GM13977 (cell line): ENCODE data around the gene MMP21.

ENCODE experiments used
- DNase-seq: peaks from one replicate; pipeline ENCODE4 v3.0.0; 2012; ENCODE audit warnings: low spot score
- CTCF ChIP-seq: IDR thresholded peaks from 2 replicates; pipeline ENCODE4 v1.5.1; 2012; ENCODE audit warnings: mild to moderate bottlenecking, control low read depth; ENCODE audit not compliant: insufficient read depth; ENCODE audit errors: extremely low read depth, missing control alignments
- in situ Hi-C: fragments of 300-500 bp; cut with MboI; formaldehyde crosslinking; loops from one replicate; pipeline ENCODE4 v1.12.0; 2022; ENCODE audit warnings: low sequenced_read_pairs, low pct_unique_long_range_greater_than_20kb, mixed read lengths, inconsistent platforms; ENCODE audit not compliant: unreplicated experiment

Gene MMP21

DNA sequence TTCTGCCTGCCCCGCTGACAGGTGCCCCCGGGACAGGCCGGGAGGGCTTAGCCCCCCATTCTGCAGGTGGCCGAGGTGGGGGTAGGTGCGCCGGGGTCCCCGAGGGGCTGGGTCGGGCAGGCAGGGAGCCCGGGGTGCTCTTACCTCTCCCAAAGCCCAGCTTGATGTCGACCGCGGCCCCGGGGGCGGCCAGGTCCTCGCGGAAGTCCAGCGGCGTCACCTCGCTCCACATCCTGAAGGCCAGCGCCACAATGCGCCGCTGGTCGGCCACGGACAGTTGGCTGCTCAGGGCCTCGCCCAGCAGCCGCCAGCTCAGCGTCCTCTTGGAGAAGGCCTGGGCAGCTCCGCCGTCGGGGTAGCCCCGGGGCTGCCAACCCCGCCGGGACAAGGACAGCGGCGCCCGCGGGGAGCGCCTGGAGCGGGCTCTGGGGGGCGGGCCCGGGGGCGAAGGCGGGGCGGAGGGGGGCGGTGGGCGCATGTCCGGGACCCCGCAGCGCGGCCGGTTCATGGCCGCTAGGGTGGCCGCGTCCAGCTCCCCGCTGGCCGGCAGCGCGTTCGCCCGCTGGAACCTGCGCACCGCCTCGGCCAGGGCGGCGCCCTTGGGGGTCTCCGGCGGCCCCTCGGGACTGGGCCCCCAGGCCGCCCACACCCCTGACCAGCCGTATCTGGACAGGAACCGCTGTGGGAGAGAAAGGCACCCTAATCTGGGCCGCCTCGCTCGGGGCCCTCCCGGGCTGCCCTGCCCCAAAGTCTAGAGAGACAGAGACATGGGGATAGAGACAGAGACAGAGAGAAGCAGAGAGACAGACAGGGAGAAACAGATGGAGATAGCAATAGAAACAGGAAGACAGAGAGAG is 1.7 kb downstream of the MMP21 start:
- no peak for TF ChIP-seq CTCF
- in situ Hi-C loops = no loop called here
- DNase-seq = no peak

- in situ Hi-C loops = no loop called here
These were observed 2.8 kb downstream of the MMP21 start for GRCh38 chr10:125772864-125773180.

DNA sequence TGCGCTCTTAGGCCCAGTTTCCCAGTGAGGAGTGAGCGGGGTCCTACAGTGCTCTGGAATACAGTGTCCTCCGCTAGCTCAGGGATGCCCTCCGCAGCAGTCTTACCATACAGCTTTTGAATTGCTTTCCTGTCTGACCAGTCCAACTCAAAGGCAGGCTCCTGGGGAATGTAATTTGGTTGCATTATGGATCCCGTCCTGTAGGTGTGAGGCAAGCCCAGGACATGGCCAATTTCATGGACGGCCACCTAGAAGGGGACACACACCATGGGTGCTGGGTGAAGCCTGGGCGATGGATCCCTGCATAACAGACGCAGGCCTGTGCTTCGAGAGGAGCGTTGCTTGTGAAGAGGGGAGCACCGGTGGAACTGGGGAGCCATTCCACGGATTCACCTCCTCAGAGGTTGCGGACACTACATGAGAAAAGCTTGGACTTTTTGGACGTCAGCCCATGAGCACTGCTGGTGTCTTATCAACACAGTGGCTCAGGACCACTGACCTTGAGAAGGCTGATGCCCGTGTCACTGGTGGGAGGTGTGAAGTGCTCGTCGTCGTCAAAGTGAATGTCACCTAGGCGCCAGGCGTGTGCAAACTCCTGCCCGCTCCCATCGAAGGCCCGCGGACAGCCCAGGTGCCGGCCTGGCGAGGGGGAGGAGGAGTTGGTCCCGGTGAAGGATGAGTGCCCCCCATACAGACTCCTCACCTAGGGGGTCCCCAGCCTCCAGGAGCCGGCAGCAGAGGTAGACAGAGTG is 3.3 kb downstream of the MMP21 start:
- no peak for DNase-seq
- TF ChIP-seq CTCF = no peak
- in situ Hi-C loops = no loop called here

More at GRCh38 chr10:125772864-125773180, 2.8 kb downstream of the MMP21 start:
- DNase-seq = no peak
- TF ChIP-seq CTCF = no peak

DNA sequence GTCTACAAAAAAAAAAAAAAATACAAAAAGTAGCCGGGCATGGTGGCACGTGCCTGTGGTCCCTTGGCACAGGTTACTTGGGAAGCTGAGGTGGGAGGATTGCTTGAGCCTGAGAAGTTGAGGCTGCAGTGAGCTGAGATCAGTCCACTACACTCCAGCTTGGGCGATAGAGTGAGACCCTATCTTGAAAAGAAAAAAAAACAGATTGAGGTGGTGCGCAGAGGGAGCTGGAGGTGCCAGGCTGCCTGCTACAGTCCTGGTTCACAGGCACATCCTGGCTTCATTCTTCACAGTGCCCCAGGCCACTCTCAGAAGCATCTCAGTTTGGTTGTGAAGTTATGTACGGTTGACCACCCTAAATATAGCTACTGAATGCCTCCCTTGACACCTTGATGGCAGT is 4.8 kb downstream of the MMP21 start:
- TF ChIP-seq CTCF = no peak
- in situ Hi-C loops = no loop called here
- DNase-seq = no peak

DNA sequence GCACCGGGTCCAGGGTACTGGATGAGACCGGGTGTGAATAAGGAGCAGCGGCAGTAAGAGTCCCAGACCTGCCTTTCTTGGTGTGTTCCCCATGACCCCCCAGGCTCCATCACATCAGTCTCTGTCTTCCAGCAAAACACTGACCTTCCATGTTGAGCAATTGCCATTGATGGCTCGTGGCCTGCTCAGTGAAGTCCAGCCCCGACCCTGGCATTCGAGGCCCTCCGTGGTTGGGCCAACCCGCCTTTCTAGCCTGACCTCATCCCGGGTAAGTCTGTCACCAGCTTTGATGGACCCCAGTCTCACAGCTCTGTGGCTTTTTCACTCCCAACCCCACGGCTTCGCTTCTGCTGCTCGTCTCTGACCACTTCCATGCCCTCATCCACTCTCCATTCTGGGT is 6.4 kb downstream of the MMP21 start:
- in situ Hi-C loops = no loop called here
- TF ChIP-seq CTCF = no peak
- DNase-seq = no peak

DNA sequence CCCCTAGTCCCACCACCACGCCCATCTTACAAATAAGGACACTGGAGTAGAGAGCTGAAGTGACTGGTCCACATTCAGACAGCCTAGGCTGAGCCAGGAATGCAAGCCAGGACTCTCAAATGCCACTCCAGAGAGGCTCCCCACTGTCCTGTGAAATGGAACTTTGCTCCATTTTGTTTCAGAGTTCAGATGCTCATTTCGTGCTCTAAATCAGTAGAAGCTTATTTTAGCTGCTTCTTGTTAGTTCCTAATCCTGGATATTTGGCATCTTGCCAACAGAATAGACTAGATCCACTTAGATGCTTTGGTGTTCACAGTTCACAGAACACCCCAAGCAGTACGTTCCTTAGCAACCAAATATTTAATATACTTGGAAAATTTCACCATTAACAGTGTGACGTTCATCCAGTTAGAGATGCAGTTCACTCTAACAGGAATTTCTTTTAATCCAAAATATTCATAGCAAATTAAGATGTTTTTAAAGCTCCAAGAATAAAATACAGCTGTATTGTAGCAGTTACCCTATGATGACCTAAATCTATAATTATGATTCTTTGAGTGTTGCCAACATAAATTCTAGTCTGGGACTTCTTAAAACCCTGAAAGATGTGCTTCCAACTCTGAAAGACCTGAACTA is 7.3 kb downstream of the MMP21 start:
- no peak for DNase-seq
- no peak for TF ChIP-seq CTCF
- in situ Hi-C loops = no loop called here
